Naive B cell (primary cell): ENCODE measurements around the gene ERVK3-1. TPM values are rescaled to one million over a fixed set of nuclear protein-coding genes. Genes with fewer than 3 reads are reported as not detected.
"Not testable (repeated sequence)": the region's sequence is repeated elsewhere in the genome, so short reads cannot be mapped to it uniquely, and the experiment has no call there.

Source experiments
- ATAC-seq, 2 donors: fragments of 150-1000 bp; cut with Tn5 transposase; 2 replicates each; pipeline ENCODE4 v1.10.0; 2021; ENCODE audit warnings: low read depth in 2 of 2, mild to moderate bottlenecking in 2 of 2, moderate library complexity in 2 of 2
- DNase-seq: peaks from one replicate; pipeline ENCODE4 v3.0.0; 2022
- H3K27ac Mint-ChIP-seq, 6 donors: one replicate each; pipeline ENCODE4 v1.8.0; 2020 to 2022; ENCODE audit warnings: mild to moderate bottlenecking in 6 of 6, mixed read lengths in 6 of 6, moderate library complexity in 5 of 6, inconsistent platforms in 2 of 6
- H3K27me3 Mint-ChIP-seq, 3 donors: one replicate each; pipeline ENCODE4 v1.8.0; 2021 to 2022; ENCODE audit warnings: mixed read lengths in 3 of 3, mild to moderate bottlenecking in 1 of 3
- H3K36me3 Mint-ChIP-seq, 2 donors: one replicate each; pipeline ENCODE4 v1.8.0; 2020 to 2022; ENCODE audit warnings: mixed read lengths in 2 of 2, inconsistent platforms in 1 of 2, mild to moderate bottlenecking in 1 of 2
- H3K4me1 Mint-ChIP-seq, 3 donors: one replicate each; pipeline ENCODE4 v1.8.0; 2020 to 2022; ENCODE audit warnings: mixed read lengths in 3 of 3, inconsistent platforms in 1 of 3, mild to moderate bottlenecking in 1 of 3, moderate library complexity in 1 of 3
- H3K4me3 Mint-ChIP-seq, 8 donors: one replicate each; pipeline ENCODE4 v1.8.0; 2020 to 2022; ENCODE audit warnings: mild to moderate bottlenecking in 8 of 8, mixed read lengths in 8 of 8, moderate library complexity in 8 of 8, inconsistent platforms in 2 of 8
- H3K9me3 Mint-ChIP-seq, 7 donors: one replicate each; pipeline ENCODE4 v1.8.0; 2020 to 2022; ENCODE audit warnings: mixed read lengths in 7 of 7, mild to moderate bottlenecking in 5 of 7, inconsistent platforms in 2 of 7, moderate library complexity in 1 of 7
- polyA plus RNA-seq, 6 donors: library from polyadenylated mRNA; unstranded; fragments of 300-500 nt; fragmentation: Illumina TruSeq; gene quantifications; one replicate each; pipeline ENCODE4 v1.2.3, GENCODE V29; 2021; ENCODE audit warnings: low read depth in 6 of 6

The ERVK3-1 gene
- polyA plus RNA-seq, 6 donors from 2014 or later: 47.2 to 88.7 (median 74.6) TPM

DNA sequence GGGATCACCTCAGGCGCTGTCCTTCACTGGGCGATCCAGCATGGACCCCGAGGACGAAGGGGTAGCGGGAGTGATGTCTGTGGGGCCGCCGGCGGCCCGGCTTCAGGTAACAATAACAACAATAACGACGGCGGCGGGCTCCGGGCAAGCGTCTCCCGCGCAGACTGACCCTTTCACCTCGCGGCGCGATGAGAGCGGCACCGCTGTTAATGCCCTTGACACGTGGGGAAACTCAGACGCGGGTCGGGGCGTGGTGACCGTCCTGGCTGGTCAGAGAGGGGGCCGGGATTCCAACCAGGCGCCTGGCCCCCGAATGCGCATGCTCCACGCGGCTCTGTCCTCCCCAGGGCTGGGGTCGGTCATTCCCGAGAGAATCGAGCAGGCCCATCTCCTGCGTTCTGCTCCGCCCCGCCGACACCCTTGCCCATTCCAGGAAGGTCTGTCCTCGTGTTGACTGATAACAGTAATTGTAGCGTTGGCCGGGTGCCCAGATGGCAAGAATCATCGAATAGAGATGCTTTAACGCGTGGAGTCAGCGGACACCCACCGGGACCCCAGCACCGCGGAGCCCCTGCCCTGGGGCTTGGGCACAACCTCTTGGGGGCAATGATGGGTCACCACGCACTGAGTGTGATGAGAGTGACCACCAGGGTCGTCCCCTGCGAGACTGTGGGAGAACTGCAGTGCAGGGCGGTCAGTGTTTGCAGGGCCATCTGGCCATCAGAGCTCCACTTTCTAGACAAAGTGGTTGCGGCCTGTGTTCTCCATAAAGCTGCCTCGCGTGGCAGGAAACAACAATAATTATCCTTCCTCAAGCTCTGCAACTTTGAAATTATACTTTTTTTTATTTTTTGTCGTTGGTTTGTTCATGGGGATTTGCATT is 25.9 kb upstream of the ERVK3-1 start:
- DNase-seq (no peak), ATAC-seq (no peak)
- H3K9me3 Mint-ChIP-seq: peaks cover 0 to 8% (median 2%) of the 10 kb centered on the region in 7 donors
- H3K36me3 Mint-ChIP-seq: peaks cover 6 to 14% of the 10 kb centered on the region in 2 donors
- H3K4me1 Mint-ChIP-seq: peaks cover 33 to 42% (median 35%) of the 10 kb centered on the region in 3 donors
- H3K4me3 Mint-ChIP-seq: peak overlapping the region; percentile 83 to 98 (median 96)
- peak overlapping the region; percentile 63 to 97 (median 89) for H3K27ac Mint-ChIP-seq
- no peaks in the 10 kb centered on the region for H3K27me3 Mint-ChIP-seq

DNA sequence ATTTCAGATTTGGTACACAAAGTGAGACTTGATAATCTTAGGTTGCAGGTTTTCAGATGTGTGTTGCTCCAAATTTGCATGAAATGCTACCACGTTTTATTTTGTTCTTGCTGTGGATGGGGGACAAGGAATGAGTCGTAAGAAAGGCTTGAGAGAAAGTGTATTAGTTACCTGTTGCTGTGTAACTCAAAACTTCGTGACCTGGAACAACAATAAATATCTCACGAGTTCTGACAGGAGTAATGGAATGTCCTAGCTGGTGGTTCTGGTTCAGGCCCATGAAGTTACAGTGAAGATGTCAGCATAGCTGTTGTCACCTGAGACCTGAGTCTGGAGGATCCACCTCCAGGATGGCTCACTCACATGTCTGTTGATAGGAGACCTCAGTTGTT is 25.3 kb upstream of the ERVK3-1 start:
- peaks cover 0 to 5% (median 0%) of the 10 kb centered on the region in 7 donors for H3K9me3 Mint-ChIP-seq
- H3K36me3 Mint-ChIP-seq: peaks cover 0 to 7% of the 10 kb centered on the region in 2 donors
- peak overlapping the region in 2 of 6 donors; percentile 54 to 72 for H3K27ac Mint-ChIP-seq
- H3K27me3 Mint-ChIP-seq: no peaks in the 10 kb centered on the region
- H3K4me1 Mint-ChIP-seq: peaks cover 33 to 42% (median 35%) of the 10 kb centered on the region in 3 donors
- DNase-seq: no peak
- H3K4me3 Mint-ChIP-seq: peak overlapping the region; percentile 83 to 98 (median 96)
- ATAC-seq: no peak

DNA sequence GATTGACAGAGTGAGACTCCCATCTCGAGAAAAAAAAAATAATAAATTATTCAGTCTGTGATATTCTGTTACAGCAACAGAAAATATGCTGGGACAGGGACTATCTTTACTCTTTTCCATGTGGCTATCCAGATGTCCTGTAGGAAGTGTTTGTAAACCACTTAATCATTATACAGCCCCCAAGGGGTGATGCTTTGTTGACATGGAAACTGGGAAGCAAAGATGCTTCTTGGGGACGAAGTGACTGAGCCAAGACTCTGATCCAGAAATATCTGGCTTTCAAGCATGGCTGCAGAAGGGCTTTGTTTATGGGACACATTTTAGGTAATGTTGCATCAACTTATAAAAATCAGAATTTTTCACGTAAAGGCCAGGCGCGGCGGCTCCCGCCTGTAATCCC is 21.0 kb upstream of the ERVK3-1 start:
- H3K36me3 Mint-ChIP-seq: peaks cover 5 to 25% of the 10 kb centered on the region in 2 donors
- peak overlapping the region in 1 of 8 donors; percentile 42 for H3K4me3 Mint-ChIP-seq
- peaks cover 0 to 2% (median 0%) of the 10 kb centered on the region in 7 donors for H3K9me3 Mint-ChIP-seq
- H3K27ac Mint-ChIP-seq: no peak overlapping the region
- ATAC-seq (no peak), DNase-seq (no peak)
- peaks cover 21 to 30% (median 27%) of the 10 kb centered on the region in 3 donors for H3K4me1 Mint-ChIP-seq
- H3K27me3 Mint-ChIP-seq: no peaks in the 10 kb centered on the region

DNA sequence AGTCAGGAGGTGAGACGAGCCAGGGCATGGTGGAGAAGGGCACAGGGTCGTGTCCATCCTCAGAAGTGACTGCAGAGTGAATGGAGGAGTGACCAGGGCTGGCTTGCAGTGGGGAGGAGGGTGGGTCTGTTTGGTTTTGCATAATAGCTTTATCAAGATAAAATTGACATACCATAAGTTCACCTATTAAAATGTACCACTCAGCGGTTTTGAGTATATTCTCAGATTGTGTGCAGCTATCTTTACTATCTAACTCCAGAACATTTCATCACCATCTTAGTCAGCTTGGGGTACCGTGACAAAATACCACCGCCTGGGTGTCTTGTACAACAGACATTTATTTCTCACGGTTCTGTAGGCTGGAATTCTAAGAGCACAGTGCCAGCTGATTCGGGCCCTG is 13.2 kb upstream of the ERVK3-1 start:
- Mint-ChIP-seq H3K4me3 (peak overlapping the region in 1 of 8 donors; percentile 42), H3K36me3 (peaks cover 36 to 58% of the 10 kb centered on the region in 2 donors), H3K27ac (no peak overlapping the region), H3K4me1 (peaks cover 0 to 4% (median 4%) of the 10 kb centered on the region in 3 donors), H3K9me3 (peaks cover 6 to 39% (median 26%) of the 10 kb centered on the region in 7 donors), H3K27me3 (no peaks in the 10 kb centered on the region)
- DNase-seq (no peak), ATAC-seq (no peak)

DNA sequence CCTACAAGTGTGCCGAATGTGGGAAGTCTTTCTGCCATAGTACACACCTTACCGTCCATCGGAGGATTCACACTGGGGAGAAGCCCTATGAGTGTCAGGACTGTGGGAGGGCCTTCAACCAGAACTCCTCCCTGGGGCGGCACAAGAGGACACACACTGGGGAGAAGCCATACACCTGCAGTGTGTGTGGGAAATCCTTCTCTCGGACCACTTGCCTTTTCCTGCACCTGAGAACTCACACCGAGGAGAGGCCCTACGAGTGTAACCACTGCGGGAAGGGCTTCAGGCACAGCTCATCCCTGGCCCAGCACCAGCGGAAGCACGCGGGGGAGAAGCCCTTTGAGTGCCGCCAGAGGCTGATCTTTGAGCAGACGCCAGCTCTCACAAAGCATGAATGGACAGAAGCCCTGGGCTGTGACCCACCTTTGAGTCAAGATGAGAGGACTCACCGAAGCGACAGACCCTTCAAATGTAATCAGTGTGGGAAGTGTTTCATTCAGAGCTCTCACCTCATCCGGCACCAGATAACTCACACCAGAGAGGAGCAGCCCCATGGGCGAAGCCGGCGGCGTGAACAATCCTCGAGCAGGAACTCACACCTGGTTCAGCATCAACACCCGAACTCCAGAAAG is 10.3 kb upstream of the ERVK3-1 start:
- Mint-ChIP-seq H3K4me3 (no peak overlapping the region), H3K4me1 (peaks cover 2 to 4% (median 3%) of the 10 kb centered on the region in 3 donors), H3K27ac (peak overlapping the region in 1 of 6 donors; percentile 47), H3K27me3 (no peaks in the 10 kb centered on the region), H3K9me3 (peaks cover 6 to 44% (median 26%) of the 10 kb centered on the region in 7 donors), H3K36me3 (peaks cover 27 to 44% of the 10 kb centered on the region in 2 donors)
- DNase-seq: no peak
- no peak for ATAC-seq

DNA sequence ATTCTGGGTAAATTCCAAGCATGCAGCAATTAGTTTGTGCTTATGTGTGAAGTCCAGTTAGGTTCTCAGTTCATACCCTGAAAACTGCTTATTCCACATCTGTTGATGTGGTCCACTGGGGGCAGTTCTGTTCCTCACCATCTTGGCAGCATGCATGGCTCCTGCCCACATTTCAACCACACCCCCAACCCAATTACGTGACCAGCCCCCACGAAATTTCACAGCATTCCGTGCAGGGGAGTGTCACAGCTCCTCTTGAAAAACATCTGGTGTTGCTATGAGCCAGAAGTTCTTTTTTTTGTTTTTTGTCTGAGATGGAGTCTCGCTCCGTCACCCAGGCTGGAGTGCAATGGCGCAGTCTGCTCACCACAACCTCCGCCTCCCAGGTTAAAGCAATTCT is 9.1 kb upstream of the ERVK3-1 start:
- ATAC-seq (no peak), DNase-seq (no peak)
- H3K4me1 Mint-ChIP-seq: peaks cover 2 to 4% (median 2%) of the 10 kb centered on the region in 3 donors
- H3K27ac Mint-ChIP-seq: no peak overlapping the region
- H3K36me3 Mint-ChIP-seq: peaks cover 32 to 49% of the 10 kb centered on the region in 2 donors
- no peaks in the 10 kb centered on the region for H3K27me3 Mint-ChIP-seq
- peaks cover 6 to 44% (median 26%) of the 10 kb centered on the region in 7 donors for H3K9me3 Mint-ChIP-seq
- H3K4me3 Mint-ChIP-seq: no peak overlapping the region

DNA sequence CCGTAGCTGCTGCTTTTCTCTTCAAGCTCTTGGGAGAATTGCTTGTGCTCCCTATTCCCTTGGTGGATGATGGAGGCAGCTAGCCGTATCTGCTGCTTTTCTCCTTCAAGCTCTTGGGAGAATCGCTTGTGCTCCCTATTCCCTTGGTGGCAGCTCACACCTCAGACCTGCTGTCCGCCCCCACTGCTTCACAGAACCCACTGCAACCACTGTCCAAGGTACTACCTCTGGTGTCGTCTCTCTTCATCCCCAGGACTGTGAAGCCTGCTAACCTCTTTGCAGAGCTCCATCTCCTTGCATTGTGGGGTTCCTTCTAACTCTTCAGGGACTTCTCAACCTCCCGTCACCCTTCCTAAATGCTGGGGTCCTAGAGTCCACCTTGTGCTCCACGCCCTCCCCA is 4.6 kb upstream of the ERVK3-1 start:
- H3K9me3 Mint-ChIP-seq: peaks cover 0 to 9% (median 0%) of the 10 kb centered on the region in 7 donors
- DNase-seq (no peak), ATAC-seq (no peak)
- peaks cover 13 to 17% (median 17%) of the 10 kb centered on the region in 3 donors for H3K4me1 Mint-ChIP-seq
- H3K4me3 Mint-ChIP-seq: no peak overlapping the region
- H3K36me3 Mint-ChIP-seq: peaks cover 6 to 18% of the 10 kb centered on the region in 2 donors
- peak overlapping the region in 1 of 6 donors; percentile 52 for H3K27ac Mint-ChIP-seq
- no peaks in the 10 kb centered on the region for H3K27me3 Mint-ChIP-seq

DNA sequence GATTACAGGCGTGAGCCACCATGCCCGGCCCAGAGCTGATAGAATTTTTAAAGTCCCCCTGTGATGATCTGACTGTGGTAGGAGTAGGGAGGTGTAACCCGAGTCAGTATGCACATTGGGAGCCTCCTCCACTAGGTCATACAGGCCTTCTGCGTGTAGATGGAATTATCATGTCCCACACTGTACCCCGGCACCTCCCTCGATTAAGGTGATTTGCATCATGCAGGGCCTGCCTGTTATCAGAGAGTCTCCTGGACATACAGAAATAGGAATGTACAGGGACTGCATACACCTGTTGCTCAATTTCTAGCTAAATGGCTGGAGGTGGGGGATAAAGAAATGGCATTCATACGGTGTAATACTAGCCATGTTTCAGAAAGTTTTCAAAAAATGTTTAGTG is 922 bp upstream of the ERVK3-1 start:
- no peak for ATAC-seq
- peak overlapping the region in 7 of 8 donors; percentile 57 to 99 (median 97) for H3K4me3 Mint-ChIP-seq
- peaks cover 0 to 1% (median 0%) of the 10 kb centered on the region in 7 donors for H3K9me3 Mint-ChIP-seq
- peaks cover 9 to 18% of the 10 kb centered on the region in 2 donors for H3K36me3 Mint-ChIP-seq
- DNase-seq: no peak
- H3K4me1 Mint-ChIP-seq: peaks cover 30 to 44% (median 35%) of the 10 kb centered on the region in 3 donors
- H3K27ac Mint-ChIP-seq: peak overlapping the region; percentile 99 to 100 (median 99)
- H3K27me3 Mint-ChIP-seq: no peaks in the 10 kb centered on the region

DNA sequence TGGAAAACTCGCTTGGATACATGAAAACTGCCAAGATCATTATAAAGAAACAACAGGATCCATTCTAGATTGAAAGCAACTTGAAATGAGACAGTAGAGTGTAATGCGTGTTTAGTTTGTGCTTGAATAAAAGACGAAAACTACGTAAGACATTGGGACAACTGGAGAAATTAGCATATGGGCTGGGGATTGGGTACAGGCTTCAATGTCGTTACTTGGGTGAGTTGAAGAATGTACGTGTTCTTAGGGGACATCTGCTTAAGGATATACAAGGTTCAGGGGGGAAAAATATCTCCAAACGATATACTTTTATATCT is 471 bp upstream of the ERVK3-1 start:
- DNase-seq (no peak), ATAC-seq (peak in 1 of 2 donors; percentile 2)
- H3K36me3 Mint-ChIP-seq: peaks cover 9 to 18% of the 10 kb centered on the region in 2 donors
- peak overlapping the region; percentile 93 to 100 (median 98) for H3K4me3 Mint-ChIP-seq
- H3K9me3 Mint-ChIP-seq: peaks cover 0 to under 1% (median 0%) of the 10 kb centered on the region in 7 donors
- H3K4me1 Mint-ChIP-seq: peaks cover 30 to 44% (median 39%) of the 10 kb centered on the region in 3 donors
- H3K27me3 Mint-ChIP-seq: no peaks in the 10 kb centered on the region
- peak overlapping the region; percentile 99 to 100 (median 99) for H3K27ac Mint-ChIP-seq

DNA sequence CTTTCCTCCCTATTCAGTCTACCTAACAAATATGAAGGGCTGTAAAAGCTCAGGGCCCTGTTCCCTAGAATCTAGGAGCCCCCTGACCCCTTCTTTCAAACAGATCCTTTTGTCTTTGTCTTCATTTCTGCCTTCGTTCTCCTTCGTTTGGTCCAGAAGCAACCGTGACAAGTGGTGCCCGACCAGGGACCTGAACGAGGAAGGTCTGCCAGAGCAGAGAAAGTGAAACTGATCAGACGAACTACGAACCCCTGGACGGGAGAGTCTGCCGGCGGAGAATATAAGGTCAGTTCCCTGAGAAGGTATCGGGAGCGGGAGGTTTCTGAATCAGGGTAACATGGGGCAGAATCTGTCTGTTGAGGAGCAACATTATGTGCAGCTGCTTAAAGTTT is 751 bp downstream of the ERVK3-1 start:
- H3K27ac Mint-ChIP-seq: peak overlapping the region; percentile 99 to 100 (median 99)

DNA sequence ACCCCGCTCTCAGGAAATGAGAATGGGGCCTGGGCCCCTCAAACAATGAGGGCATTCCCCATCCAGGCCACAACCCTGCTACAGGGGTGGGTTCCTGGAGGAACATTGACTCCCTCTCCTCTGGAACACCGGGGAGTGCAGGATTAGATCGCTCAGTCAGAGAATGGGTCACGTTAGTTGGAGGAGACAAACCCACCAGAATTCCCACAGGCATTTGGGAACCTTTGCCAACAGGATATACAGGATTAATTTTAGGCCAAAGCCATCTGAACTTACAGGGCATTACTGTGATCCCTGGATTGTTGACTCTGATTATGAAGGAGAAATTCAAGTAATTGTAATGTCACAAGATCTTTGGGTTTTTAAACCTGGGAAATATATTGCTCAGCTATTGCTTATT is 2.6 kb downstream of the ERVK3-1 start:
- Mint-ChIP-seq H3K27ac (peak overlapping the region in 1 of 6 donors; percentile 75), H3K4me1 (peaks cover 37 to 48% (median 43%) of the 10 kb centered on the region in 3 donors), H3K36me3 (peaks cover 19 to 22% of the 10 kb centered on the region in 2 donors), H3K4me3 (peak overlapping the region in 4 of 8 donors; percentile 15 to 67 (median 30)), H3K27me3 (no peaks in the 10 kb centered on the region), H3K9me3 (no peaks in the 10 kb centered on the region)
- DNase-seq (no peak), ATAC-seq (no peak)

More for the DNA sequence above, 751 bp downstream of the ERVK3-1 start:
- H3K4me3 Mint-ChIP-seq: peak overlapping the region; percentile 93 to 100 (median 98)
- ATAC-seq: no peak
- no peaks in the 10 kb centered on the region for H3K9me3 Mint-ChIP-seq
- no peak for DNase-seq
- no peaks in the 10 kb centered on the region for H3K27me3 Mint-ChIP-seq
- peaks cover 5 to 12% of the 10 kb centered on the region in 2 donors for H3K36me3 Mint-ChIP-seq
- peaks cover 35 to 48% (median 39%) of the 10 kb centered on the region in 3 donors for H3K4me1 Mint-ChIP-seq

DNA sequence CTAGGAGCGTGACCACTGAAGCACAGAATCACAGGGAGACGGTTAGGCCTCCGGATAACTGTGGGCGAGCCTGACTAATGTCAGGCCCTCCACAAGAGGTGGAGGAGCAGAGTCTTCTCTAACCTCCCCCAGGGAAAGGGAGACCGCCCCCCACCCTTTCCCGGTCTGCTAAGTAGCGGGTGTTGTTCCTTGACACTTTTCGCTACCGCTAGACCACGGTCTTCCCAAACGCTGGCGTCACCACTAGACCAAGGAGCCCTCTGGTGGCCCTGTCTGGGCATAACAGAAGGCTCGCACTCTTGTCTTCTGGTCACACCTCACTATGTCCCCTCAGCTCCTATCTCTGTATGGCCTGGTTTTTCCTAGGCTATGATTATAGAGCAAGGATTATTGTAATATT is 5.5 kb downstream of the ERVK3-1 start:
- Mint-ChIP-seq H3K4me1 (peaks cover 24 to 32% (median 30%) of the 10 kb centered on the region in 3 donors), H3K27ac (peak overlapping the region in 1 of 6 donors; percentile 54)

DNA sequence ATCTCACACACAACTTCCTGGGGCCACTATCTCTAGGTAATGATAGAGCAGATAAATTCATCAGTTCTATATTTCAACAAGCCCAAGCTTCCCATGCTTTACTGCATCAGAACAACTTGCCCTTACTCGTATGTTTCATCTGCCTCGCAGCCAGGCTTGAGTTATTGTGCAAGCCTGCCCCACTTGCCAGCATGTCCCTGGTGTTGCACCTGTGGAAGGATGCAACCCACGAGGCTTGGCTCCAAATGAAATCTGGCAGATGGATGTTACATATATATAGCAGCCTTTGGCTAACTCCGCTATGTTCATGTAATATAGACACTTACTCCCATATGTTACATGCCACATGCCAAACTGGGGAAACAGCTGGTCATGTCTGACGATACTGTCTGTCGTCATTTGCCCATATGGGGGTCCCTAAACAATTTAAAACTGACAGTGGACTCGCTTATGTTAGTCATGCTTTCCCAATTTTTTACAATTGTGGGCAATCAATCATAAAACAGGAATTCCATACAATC is 6.2 kb downstream of the ERVK3-1 start:
- Mint-ChIP-seq H3K36me3 (peaks cover 20 to 34% of the 10 kb centered on the region in 2 donors), H3K4me1 (peaks cover 18 to 25% (median 24%) of the 10 kb centered on the region in 3 donors), H3K9me3 (no peaks in the 10 kb centered on the region), H3K27ac (no peak overlapping the region), H3K27me3 (no peaks in the 10 kb centered on the region), H3K4me3 (no peak overlapping the region)
- DNase-seq: no peak
- no peak for ATAC-seq

More for the DNA sequence above, 5.5 kb downstream of the ERVK3-1 start:
- H3K36me3 Mint-ChIP-seq: peaks cover 20 to 34% of the 10 kb centered on the region in 2 donors
- ATAC-seq, H3K4me3 Mint-ChIP-seq, H3K9me3 Mint-ChIP-seq, H3K27me3 Mint-ChIP-seq, DNase-seq: not testable (repeated sequence)
